Upper lobe of left lung (tissue), 6 donors: Measurements from ENCODE around the gene SLC48A1. TPM values are rescaled to one million over a fixed set of nuclear protein-coding genes. Genes with fewer than 3 reads are reported as not detected.
A peak's percentile ranks its signal among the peaks of the same experiment; 100 is the strongest.

ENCODE experiments used
- ATAC-seq, 2 donors: fragments of 200-7000 bp; cut with Tn5 transposase; one replicate each; pipeline ENCODE4 v1.9.1; 2022; ENCODE audit warnings: mild to moderate bottlenecking in 2 of 2, moderate library complexity in 2 of 2; ENCODE audit not compliant: low FRiP score in 2 of 2
- DNase-seq, 2 donors: peaks; one replicate each; pipeline ENCODE4 v3.0.0-alpha.2; 2019 to 2020
- H3K27ac ChIP-seq, 4 donors: fragments of 200-600 bp; sonication (generic); one replicate each; pipeline ENCODE4 v1.5.1; 2016 to 2019
- H3K27me3 ChIP-seq, 4 donors: fragments of 200-600 bp; sonication (generic); one replicate each; pipeline ENCODE4 v1.5.1; 2017 to 2019
- H3K36me3 ChIP-seq, 4 donors: fragments of 200-600 bp; sonication (generic); one replicate each; pipeline ENCODE4 v1.5.1; 2016 to 2019
- H3K4me1 ChIP-seq, 4 donors: fragments of 200-600 bp; sonication (generic); one replicate each; pipeline ENCODE4 v1.5.1; 2018 to 2019
- H3K4me3 ChIP-seq, 4 donors: fragments of 200-600 bp; sonication (generic); one replicate each; pipeline ENCODE4 v1.5.1; 2017 to 2019; ENCODE audit warnings: mild to moderate bottlenecking in 2 of 4, moderate library complexity in 1 of 4
- H3K9me3 ChIP-seq, 4 donors: fragments of 200-600 bp; sonication (generic); one replicate each; pipeline ENCODE4 v1.5.1; 2018 to 2019
- CTCF ChIP-seq, 6 experiments: fragments of 450-650 bp in 4 of 6; fragments of 200-600 bp in 2 of 6; sonication (generic) in 2 of 6; IDR thresholded peaks; one replicate each; pipeline ENCODE4 v1.5.1; 2016 to 2019; ENCODE audit warnings: antibody characterized with exemption in 6 of 6
- EP300 ChIP-seq, 4 donors: sonication (generic); formaldehyde crosslinking; IDR thresholded peaks; one replicate each; pipeline ENCODE4 v1.5.1; 2017; ENCODE audit warnings: antibody characterized with exemption in 4 of 4, control low read depth in 2 of 4
- POLR2A ChIP-seq, 4 donors: fragments of 450-650 bp; IDR thresholded peaks; one replicate each; pipeline ENCODE4 v1.5.1; 2016 to 2017; ENCODE audit warnings: antibody characterized with exemption in 4 of 4, mild to moderate bottlenecking in 2 of 4
- POLR2AphosphoS5 ChIP-seq, 2 donors: sonication (generic); formaldehyde crosslinking; IDR thresholded peaks; one replicate each; pipeline ENCODE4 v1.5.1; 2017; ENCODE audit warnings: antibody characterized with exemption in 2 of 2
- WGBS, 2 donors: methylation state at CpG; one replicate each; pipeline ENCODE4 v1.1.5; 2017 to 2018; 5-methylcytosine and 5-hydroxymethylcytosine counted together
- total RNA-seq, 6 donors: library from RNA; depleted of rRNA in 4 of 6; stranded (reverse); fragments of >200 nt in 4 of 6; gene quantifications; one replicate each; pipeline versions ENCODE4 v1.1.0 to v1.2.1, GENCODE V29; 2016 to 2021
- donor health status: DM: no; HTN: no; CAD: no; lungs with moderate emphysema.
- donor health status: DM: no; HTN: yes; CAD: no; lungs with severe emphysema.

The SLC48A1 gene
- total RNA-seq, 6 donors from 2014 or later: 26.5 to 36.5 (median 33.9) TPM

GRCh38 chr12:47769234-47770085, 3.6 kb upstream of the SLC48A1 start:
- 75 to 82% methylated on average over 4 of the region's 4 CpGs for WGBS, 2 donors
- Histone ChIP-seq H3K4me1 (peaks cover 16 to 27% (median 22%) of the 10 kb centered on the region in 4 donors), H3K27me3 (no peaks in the 10 kb centered on the region), H3K9me3 (no peaks in the 10 kb centered on the region), H3K4me3 (no peak overlapping the region), H3K36me3 (no peaks in the 10 kb centered on the region), H3K27ac (peak overlapping the region in 2 of 4 donors; percentile 63 to 69)
- DNase-seq (no peak), ATAC-seq (no peak)
- TF ChIP-seq CTCF (IDR thresholded peaks at IDR 0.05): no peak
- no peak for TF ChIP-seq POLR2AphosphoS5 (IDR thresholded peaks at IDR 0.05)
- no peak for TF ChIP-seq EP300 (IDR thresholded peaks at IDR 0.05)
- TF ChIP-seq POLR2A (IDR thresholded peaks at IDR 0.05): no peak

DNA sequence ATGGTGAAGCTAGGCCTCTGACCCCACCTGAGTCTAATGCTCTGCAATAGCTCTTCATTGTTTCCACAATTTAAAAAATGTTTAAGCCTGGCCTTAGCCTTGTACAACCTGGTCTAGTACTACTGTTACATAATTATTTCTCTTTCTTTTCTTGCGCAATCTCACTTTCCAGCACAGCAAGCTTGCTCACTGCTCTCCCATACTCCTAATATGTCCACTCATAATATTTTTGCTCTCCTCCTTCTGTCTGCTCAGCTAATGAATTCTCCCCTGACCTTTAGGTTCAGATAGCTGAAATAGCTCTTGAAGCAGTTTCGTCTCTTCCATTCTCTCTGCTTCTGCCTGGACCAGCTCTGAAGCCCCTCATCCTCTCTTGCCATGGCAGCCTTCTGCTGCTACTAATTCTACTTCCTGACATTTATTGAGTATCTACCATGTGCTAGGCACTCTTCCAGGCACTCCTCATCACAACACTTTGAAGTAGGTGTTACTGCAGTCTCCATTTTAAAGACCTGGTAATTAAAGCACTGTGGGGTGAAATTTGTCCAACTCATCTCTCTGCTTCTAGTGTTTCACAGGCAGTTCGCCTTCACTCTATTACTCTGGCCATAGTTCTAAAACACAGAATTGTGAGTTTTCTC, 2.8 kb upstream of the SLC48A1 start:
- no peak for TF ChIP-seq CTCF (IDR thresholded peaks at IDR 0.05)
- TF ChIP-seq EP300 (IDR thresholded peaks at IDR 0.05): peak in 1 of 4 donors; percentile 4
- no peak for TF ChIP-seq POLR2A (IDR thresholded peaks at IDR 0.05)
- peak in 1 of 2 donors; percentile 17 for TF ChIP-seq POLR2AphosphoS5 (IDR thresholded peaks at IDR 0.05)
- H3K27ac ChIP-seq: peak overlapping the region; percentile 48 to 69 (median 57)
- WGBS, 2 donors: 59 to 72% methylated on average over 3 of the region's 3 CpGs
- H3K4me3 ChIP-seq: no peak overlapping the region
- H3K4me1 ChIP-seq: peaks cover 24 to 34% (median 29%) of the 10 kb centered on the region in 4 donors
- ATAC-seq (peak; percentile 35 to 70), DNase-seq (no peak)
- no peaks in the 10 kb centered on the region for H3K36me3 ChIP-seq
- H3K27me3 ChIP-seq: no peaks in the 10 kb centered on the region
- H3K9me3 ChIP-seq: no peaks in the 10 kb centered on the region

- no peaks in the 10 kb centered on the region for H3K27me3 ChIP-seq
- TF ChIP-seq CTCF (IDR thresholded peaks at IDR 0.05): no peak
- TF ChIP-seq POLR2A (IDR thresholded peaks at IDR 0.05): no peak
- TF ChIP-seq EP300 (IDR thresholded peaks at IDR 0.05): no peak
- TF ChIP-seq POLR2AphosphoS5 (IDR thresholded peaks at IDR 0.05): no peak
- peak overlapping the region in 1 of 4 donors; percentile 69 for H3K27ac ChIP-seq
- H3K4me3 ChIP-seq: no peak overlapping the region
- ATAC-seq (no peak), DNase-seq (no peak)
- no peaks in the 10 kb centered on the region for H3K9me3 ChIP-seq
- 93 to 94% methylated on average over 6 of the region's 6 CpGs for WGBS, 2 donors
- H3K36me3 ChIP-seq: no peaks in the 10 kb centered on the region
- H3K4me1 ChIP-seq: peaks cover 34 to 45% (median 40%) of the 10 kb centered on the region in 4 donors
Observed at GRCh38 chr12:47771304-47771703, 1.7 kb upstream of the SLC48A1 start.

DNA sequence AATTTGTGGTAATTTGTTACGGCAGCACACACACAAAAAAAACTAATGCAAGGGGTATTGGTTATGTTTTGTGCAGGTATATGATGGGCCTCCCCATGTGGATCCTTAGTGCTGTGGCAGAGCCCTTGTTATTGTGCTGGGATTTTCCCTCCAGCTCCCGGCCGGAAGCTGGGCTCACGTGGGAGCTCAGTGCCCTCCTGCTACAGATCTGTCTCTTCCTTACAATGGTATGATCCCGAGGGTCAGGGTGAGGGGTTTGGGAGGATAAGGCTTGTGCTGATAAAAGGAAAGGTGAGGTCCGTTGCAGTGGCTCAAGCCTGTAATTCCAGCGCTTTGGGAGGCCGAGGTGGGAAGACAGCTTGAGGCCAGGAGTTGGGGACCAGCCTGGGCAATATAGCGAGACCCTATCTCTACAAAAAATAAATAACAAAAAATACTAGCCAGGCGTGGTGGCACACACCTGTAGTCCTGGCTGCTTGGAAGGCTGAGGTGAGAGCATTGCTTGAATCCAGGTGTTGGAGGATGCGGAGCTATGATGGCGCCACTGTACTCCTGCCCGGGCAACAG, 861 bp upstream of the SLC48A1 start:
- 73 to 76% methylated on average over 11 to 13 of the region's 13 CpGs for WGBS, 2 donors
- DNase-seq (no peak), ATAC-seq (no peak)
- peak overlapping the region in 1 of 4 donors; percentile 99 for H3K4me3 ChIP-seq
- TF ChIP-seq EP300 (IDR thresholded peaks at IDR 0.05): no peak
- TF ChIP-seq POLR2A (IDR thresholded peaks at IDR 0.05): no peak
- no peak for TF ChIP-seq CTCF (IDR thresholded peaks at IDR 0.05)
- no peak for TF ChIP-seq POLR2AphosphoS5 (IDR thresholded peaks at IDR 0.05)
- no peaks in the 10 kb centered on the region for H3K27me3 ChIP-seq
- H3K36me3 ChIP-seq: no peaks in the 10 kb centered on the region
- no peaks in the 10 kb centered on the region for H3K9me3 ChIP-seq
- peaks cover 42 to 54% (median 49%) of the 10 kb centered on the region in 4 donors for H3K4me1 ChIP-seq
- peak overlapping the region in 1 of 4 donors; percentile 57 for H3K27ac ChIP-seq
